Bronchial epithelial cell (primary cell): ENCODE data around the gene CHN2. TPM values are rescaled to one million over a fixed set of nuclear protein-coding genes. Genes with fewer than 3 reads are reported as not detected.
A peak's percentile ranks its signal among the peaks of the same experiment; 100 is the strongest.

Experiments used
- DNase-seq: peaks from one replicate; pipeline ENCODE4 v3.0.0-alpha.2; 2010; ENCODE audit warnings: low read depth
- FAIRE-seq: peaks from 2 replicates; lab custom pipeline; 2011; peaks lifted over from hg19 to GRCh38; lab: Jason Lieb, UNC
- H3K27me3 ChIP-seq: 2 replicates; pipeline ENCODE4 v1.5.1; 2011; ENCODE audit warnings: low read length; ENCODE audit not compliant: control insufficient read depth, insufficient read depth
- H3K36me3 ChIP-seq: 2 replicates; pipeline ENCODE4 v1.5.1; 2011; ENCODE audit warnings: low read length; ENCODE audit not compliant: control insufficient read depth, insufficient read depth
- H3K4me3 ChIP-seq: 2 replicates; pipeline ENCODE4 v1.5.1; 2011; ENCODE audit warnings: mild to moderate bottlenecking, low read depth, low read length, control low read depth
- CTCF ChIP-seq: IDR thresholded peaks from 2 replicates; pipeline ENCODE4 v1.5.1; 2011; ENCODE audit warnings: mild to moderate bottlenecking, moderate library complexity, low read length, control low read depth, inconsistent platforms; ENCODE audit not compliant: insufficient read depth, severe bottlenecking
- total RNA-seq: library from RNA; depleted of rRNA; stranded (reverse); fragments of >200 nt; gene quantifications from 2 replicates; pipeline ENCODE4 v1.2.1, GENCODE V29; 2014

The CHN2 gene
- total RNA-seq, 1 donor from 2014 or later: 0.53 TPM

GRCh38 chr7:29486191-29486700 is 291.7 kb downstream of the CHN2 start:
- H3K4me3 ChIP-seq: no peak overlapping the region
- DNase-seq: no peak
- TF ChIP-seq CTCF: no peak
- H3K36me3 ChIP-seq: no peaks in the 10 kb centered on the region
- FAIRE-seq: no peak
- peaks cover 6% of the 10 kb centered on the region for H3K27me3 ChIP-seq

GRCh38 chr7:29487424-29487823 is 292.8 kb downstream of the CHN2 start:
- peaks cover 4% of the 10 kb centered on the region for H3K27me3 ChIP-seq
- DNase-seq: no peak
- no peaks in the 10 kb centered on the region for H3K36me3 ChIP-seq
- TF ChIP-seq CTCF: no peak
- H3K4me3 ChIP-seq: no peak overlapping the region
- FAIRE-seq: no peak

- TF ChIP-seq CTCF: no peak
- FAIRE-seq (no peak), DNase-seq (no peak)
- Histone ChIP-seq H3K4me3 (no peak overlapping the region), H3K36me3 (no peaks in the 10 kb centered on the region), H3K27me3 (peaks cover 4% of the 10 kb centered on the region)
These were observed 293.8 kb downstream of the CHN2 start for GRCh38 chr7:29488203-29488970.

DNA sequence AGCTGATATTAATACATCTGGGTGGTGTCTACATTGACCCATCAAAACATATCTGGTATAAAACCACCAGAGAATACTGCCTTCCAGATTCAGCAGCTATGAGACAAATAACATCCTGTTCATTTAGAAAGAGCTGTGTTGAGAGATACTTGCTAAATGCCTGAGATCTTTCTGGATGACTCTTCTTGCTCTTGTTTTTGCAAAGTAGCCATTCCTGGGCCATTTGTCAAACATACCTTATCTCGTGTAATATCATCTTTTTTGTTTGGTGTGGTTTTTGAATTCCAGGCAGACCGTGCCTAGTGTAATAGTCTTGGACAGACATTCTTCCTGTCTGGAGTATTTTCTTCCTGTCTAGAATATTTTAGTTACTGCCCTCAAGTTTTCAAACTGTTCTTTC is 294.4 kb downstream of the CHN2 start:
- FAIRE-seq (no peak), DNase-seq (peak; percentile 50)
- no peak for TF ChIP-seq CTCF
- Histone ChIP-seq H3K27me3 (peaks cover 4% of the 10 kb centered on the region), H3K36me3 (no peaks in the 10 kb centered on the region), H3K4me3 (no peak overlapping the region)

DNA sequence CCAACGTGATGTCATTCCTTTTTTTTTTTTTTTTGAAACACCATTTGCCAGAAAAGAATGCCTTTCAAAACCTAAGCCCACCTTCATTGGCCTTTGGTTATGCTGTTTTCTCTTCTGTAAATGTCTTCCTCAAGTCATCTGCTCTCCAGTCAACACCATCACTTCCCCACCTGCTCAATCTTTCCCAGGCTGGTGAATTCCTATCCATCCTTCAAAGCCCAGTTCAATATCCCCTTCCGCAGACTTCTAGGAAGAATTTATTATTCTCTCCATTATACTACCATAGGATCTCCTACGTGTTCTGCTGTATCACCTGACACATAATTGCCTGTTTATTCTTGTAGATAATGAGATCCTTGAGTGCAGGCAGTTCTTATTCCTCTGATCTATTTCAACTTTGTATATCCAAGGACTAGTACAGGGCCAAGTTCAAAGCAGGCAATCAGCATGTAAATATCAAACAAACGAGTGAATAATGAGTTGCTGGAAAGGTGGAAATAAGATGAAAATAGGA is 295.6 kb downstream of the CHN2 start:
- no peak for TF ChIP-seq CTCF
- H3K4me3 ChIP-seq: no peak overlapping the region
- DNase-seq (no peak), FAIRE-seq (no peak)
- H3K36me3 ChIP-seq: no peaks in the 10 kb centered on the region
- H3K27me3 ChIP-seq: peaks cover 1% of the 10 kb centered on the region
